ENCODE measurements around the gene SIAH1. TPM values are rescaled to one million over a fixed set of nuclear protein-coding genes. Genes with fewer than 3 reads are reported as not detected.

The SIAH1 gene
- polyA plus RNA-seq, 1 donor from 2014 or later, result 96.6 TPM

GRCh38 chr16:48318630-48319029 is 66.6 kb downstream of the SIAH1 start:
- Histone ChIP-seq H3K79me2 (replicated peaks; ENCODE audit: insufficient read depth, low read length) (no peaks in the 10 kb centered on the region), H3K9me3 (ENCODE audit: low read length) (no peaks in the 10 kb centered on the region), H3K9ac (ENCODE audit: low read length) (no peak overlapping the region), H3K27ac (ENCODE audit: low read length) (no peak overlapping the region), H3K36me3 (ENCODE audit: insufficient read depth, low read length) (no peaks in the 10 kb centered on the region), H3K4me2 (ENCODE audit: low read length) (no peak overlapping the region), H2AFZ (ENCODE audit: low read depth, low read length) (no peak overlapping the region), H3K4me3 (ENCODE audit: low read length) (no peak overlapping the region), H3F3A (ENCODE audit: insufficient read depth, low read length, poor library complexity, severe bottlenecking) (no peaks in the 10 kb centered on the region), H3K27me3 (ENCODE audit: insufficient read depth, low read depth, low read length) (no peaks in the 10 kb centered on the region), H4K20me1 (ENCODE audit: insufficient read depth) (no peaks in the 10 kb centered on the region), H3K9me2 (ENCODE audit: insufficient read depth, low read length) (no peaks in the 10 kb centered on the region)
- no peak for TF ChIP-seq EZH2 (IDR thresholded peaks at IDR 0.05; ENCODE audit: borderline replicate concordance, insufficient read depth, low read length, poor library complexity, severe bottlenecking)
- no peak for TF ChIP-seq RAD21 (conservative IDR thresholded peaks at IDR 0.05)
- no peak for TF ChIP-seq REST (IDR thresholded peaks at IDR 0.05; ENCODE audit: borderline replicate concordance)
- TF ChIP-seq SMC3 (conservative IDR thresholded peaks at IDR 0.05; ENCODE audit: poor library complexity), result no peak
- no peak for TF ChIP-seq EP300 (conservative IDR thresholded peaks at IDR 0.05; ENCODE audit: poor library complexity, severe bottlenecking)
- no peak for TF ChIP-seq POLR2AphosphoS5 (IDR thresholded peaks at IDR 0.05)
- TF ChIP-seq CTCF (IDR thresholded peaks at IDR 0.05; ENCODE audit: poor library complexity, severe bottlenecking), result no peak
- TF ChIP-seq MXI1 (conservative IDR thresholded peaks at IDR 0.05; ENCODE audit: poor library complexity, severe bottlenecking), result no peak

GRCh38 chr16:48317614-48318315 is 67.4 kb downstream of the SIAH1 start:
- Histone ChIP-seq H3F3A (ENCODE audit: insufficient read depth, low read length, poor library complexity, severe bottlenecking) (no peaks in the 10 kb centered on the region), H2AFZ (ENCODE audit: low read depth, low read length) (no peak overlapping the region), H3K9me3 (ENCODE audit: low read length) (no peaks in the 10 kb centered on the region), H3K4me3 (ENCODE audit: low read length) (no peak overlapping the region), H3K27ac (ENCODE audit: low read length) (no peak overlapping the region), H3K79me2 (replicated peaks; ENCODE audit: insufficient read depth, low read length) (no peaks in the 10 kb centered on the region), H3K4me2 (ENCODE audit: low read length) (no peak overlapping the region), H3K36me3 (ENCODE audit: insufficient read depth, low read length) (peaks cover under 1% of the 10 kb centered on the region), H4K20me1 (ENCODE audit: insufficient read depth) (no peaks in the 10 kb centered on the region), H3K27me3 (ENCODE audit: insufficient read depth, low read depth, low read length) (no peaks in the 10 kb centered on the region), H3K9ac (ENCODE audit: low read length) (no peak overlapping the region), H3K9me2 (ENCODE audit: insufficient read depth, low read length) (no peaks in the 10 kb centered on the region)
- TF ChIP-seq MXI1 (conservative IDR thresholded peaks at IDR 0.05; ENCODE audit: poor library complexity, severe bottlenecking), result no peak
- TF ChIP-seq EP300 (conservative IDR thresholded peaks at IDR 0.05; ENCODE audit: poor library complexity, severe bottlenecking), result no peak
- no peak for TF ChIP-seq POLR2AphosphoS5 (IDR thresholded peaks at IDR 0.05)
- no peak for TF ChIP-seq EZH2 (IDR thresholded peaks at IDR 0.05; ENCODE audit: borderline replicate concordance, insufficient read depth, low read length, poor library complexity, severe bottlenecking)
- no peak for TF ChIP-seq CTCF (IDR thresholded peaks at IDR 0.05; ENCODE audit: poor library complexity, severe bottlenecking)
- TF ChIP-seq REST (IDR thresholded peaks at IDR 0.05; ENCODE audit: borderline replicate concordance), result no peak
- TF ChIP-seq TAF1 (IDR thresholded peaks at IDR 0.05; ENCODE audit: low read depth), result no peak
- TF ChIP-seq SMC3 (conservative IDR thresholded peaks at IDR 0.05; ENCODE audit: poor library complexity), result no peak
- TF ChIP-seq RAD21 (conservative IDR thresholded peaks at IDR 0.05), result no peak

Measured in neural cell (in vitro differentiated cells).